Fibroblast of the conjunctiva (primary cell): Measurements from ENCODE around the gene NCAN.
"Not testable (repeated sequence)": the region's sequence is repeated elsewhere in the genome, so short reads cannot be mapped to it uniquely, and the experiment has no call there.

Source experiments
- DNase-seq: peaks from one replicate; pipeline ENCODE4 v3.0.0-alpha.2; 2010; ENCODE audit warnings: low read depth

NCAN gene

DNA sequence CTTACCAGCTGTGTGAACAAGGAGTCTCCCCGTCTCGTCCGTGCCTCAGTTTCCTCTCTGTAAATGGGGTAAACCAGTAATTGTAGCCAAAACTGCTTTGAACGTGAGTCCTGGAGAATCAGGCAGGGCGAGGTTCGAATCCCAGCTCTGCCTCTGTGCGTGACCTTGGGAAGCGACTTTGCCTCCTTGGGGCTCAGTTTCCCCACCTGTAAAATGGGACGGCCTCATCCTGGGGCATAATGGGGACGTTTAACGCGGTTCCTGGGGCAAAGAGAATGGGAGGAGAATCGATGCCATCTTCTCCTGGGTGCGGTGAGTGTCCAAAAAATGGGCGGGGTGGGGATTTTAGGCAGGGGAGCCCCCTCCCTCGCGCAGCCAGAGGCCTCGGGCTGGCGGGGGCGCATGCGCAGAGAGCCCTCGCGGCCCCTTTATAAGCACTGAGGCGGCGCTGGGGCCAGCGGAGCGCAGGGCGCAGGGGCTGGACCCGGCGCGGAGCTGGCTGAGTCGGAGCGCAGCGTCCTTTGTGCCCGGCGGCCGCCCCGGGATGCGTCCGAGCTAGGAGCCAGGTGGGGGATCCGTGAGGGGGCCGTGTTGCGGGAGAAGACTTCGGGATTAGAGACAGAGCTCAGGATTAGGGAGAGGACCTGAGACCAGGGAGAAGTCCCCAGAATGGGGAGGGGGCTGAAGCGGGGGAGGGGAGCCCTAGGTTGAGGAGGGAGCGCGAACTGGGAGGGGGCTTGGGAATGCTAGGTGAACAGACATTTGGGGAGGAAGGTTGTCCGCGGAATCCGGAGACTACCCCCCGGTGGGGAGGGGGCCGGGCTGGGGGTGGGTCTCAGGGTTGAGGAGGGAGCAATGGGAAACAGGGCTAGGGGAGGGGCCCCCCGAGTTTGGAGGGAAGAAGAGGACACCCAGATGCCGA, at the start of gene NCAN:
NCAN (plus strand) TSS at position 460 of the 922 bp plus-strand sequence. CDS start 4,996 bp downstream, outside the sequence.
- DNase-seq, result no peak

DNA sequence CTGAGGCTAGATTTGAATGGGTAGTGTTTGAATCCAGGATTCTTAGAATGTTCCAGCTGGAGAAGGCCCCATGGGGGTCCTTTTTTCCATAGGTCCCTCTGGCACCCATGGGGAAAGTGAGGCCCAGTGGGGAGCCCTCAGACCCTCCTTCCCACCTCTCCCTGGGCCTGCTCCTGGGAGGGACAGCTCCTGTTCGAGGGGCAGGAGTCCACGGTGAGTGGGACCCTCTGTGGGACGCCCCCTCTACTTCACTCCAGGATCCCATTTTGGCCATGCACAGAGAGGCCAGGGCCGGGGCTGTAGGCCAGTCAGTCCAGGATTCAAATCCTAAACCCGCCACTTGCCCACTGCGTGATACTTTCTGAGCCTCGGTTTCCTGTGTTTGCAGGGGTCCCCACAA, 49.3 kb upstream of the NCAN start:
- DNase-seq, result no peak

DNA sequence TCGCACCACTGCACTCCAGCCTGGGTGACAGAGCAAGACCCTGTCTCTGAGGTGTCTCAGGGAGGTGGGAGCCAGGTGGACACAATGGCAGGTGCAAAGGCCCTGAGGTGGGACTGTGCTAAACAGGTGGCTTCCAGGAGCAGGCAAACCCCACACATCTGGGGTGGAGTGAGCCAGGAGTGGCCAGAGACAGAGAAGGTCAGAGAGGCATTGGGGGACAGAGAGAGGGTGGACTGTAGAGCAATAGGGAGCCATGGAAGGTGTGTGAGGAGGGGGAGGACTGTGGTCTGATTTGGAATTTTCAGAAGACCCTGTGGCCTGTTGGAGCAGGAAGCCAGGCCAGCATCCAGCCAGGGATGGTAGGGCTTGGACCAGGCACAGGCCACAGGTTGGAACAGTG, 46.4 kb upstream of the NCAN start:
- no peak for DNase-seq

DNA sequence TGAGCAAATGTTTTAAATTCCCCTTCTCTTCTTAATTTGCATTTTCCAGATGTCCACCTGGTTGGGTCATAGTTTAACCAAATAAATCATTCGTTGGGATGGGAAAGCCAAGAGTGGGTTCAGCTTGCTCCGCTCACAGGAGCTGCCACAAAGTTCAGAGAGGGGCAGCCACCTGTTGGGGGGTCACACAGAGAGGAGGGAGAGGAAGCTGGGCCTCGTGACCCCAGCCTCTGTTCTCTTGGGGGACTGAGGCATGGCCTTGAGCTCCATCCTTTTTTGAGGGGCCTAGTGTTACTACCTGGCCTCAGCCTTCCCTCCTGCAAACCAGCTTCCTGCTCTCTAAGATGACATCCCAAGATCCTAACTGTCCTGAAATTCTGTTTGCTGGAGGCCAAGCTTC, 44.1 kb upstream of the NCAN start:
- DNase-seq, result no peak

DNA sequence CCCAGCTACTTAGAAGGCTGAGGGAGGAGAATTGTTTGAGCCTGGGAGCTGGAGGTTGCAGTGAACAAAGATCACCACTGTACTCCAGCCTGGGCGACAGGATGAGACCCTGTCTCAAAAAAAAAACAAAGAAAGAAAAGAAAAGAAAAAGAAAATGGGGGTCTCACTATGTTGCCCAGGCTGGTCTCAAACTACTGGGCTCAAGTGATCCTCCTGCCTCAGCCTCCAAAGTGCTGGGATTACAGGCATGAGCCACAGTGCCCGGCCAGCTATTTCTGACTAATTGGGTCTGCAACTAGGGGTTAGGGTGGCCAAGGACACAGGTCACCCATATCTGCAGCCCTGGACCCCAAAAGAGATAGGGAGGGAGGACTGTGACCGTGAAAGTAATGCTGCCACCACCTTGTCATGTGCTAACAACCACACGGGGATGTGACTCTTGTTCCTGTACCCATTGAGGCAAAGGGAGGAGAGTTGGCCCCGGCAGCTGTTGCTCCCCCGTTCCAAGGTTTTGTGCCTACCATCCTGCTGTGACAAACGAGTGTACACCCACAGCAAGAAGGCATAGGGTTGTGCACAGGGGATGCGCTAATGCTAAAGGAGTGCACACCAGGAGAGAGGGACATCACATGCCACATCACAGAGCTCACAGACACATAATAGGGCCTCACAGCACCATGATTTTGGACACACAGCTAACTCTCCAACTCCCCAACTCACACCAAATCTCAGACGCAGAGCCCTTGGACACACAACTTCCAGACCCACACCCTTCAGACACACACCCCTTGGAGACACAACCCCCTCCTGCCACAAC, 42.3 kb upstream of the NCAN start:
- DNase-seq, result no peak

DNA sequence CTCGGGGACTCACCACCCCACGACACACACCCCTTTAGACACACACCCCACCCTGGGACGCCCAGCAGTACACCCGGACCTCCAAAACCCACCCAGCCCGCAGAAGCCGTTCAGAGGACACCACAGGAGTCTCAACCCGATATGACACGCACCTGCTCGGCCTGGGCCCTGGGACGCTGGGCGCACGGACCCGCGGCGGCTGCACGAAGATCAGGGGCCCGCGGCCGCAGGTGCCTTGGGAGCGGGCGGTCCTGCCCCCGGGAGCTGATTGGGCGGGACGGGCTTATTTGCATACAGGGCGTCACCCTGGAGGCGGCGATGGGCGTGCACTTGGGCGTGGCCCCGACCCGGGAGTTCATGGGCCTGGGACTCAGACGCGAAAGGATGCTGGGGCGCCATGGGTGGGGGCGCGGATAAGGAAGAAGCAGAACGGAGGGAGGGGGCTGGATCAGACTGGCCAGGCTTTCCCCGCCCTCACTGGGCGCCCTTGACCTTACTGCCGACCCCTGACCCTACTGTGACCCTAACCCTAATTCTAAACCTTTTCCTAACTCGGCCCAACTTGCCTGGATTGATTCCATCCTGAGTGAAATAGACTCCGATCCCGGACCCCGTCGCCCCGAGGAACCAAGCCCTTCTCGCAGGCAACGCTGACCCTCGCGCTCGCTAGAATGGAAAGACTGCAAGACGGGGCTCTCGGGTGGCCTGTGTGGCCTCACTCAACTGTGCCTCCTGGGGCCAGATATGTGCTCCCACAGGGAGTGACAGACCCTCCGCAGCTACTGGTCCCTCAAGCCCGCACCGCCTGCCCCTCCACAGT, 41.5 kb upstream of the NCAN start, which contains the start of gene MEF2B:
MEF2B (minus strand) TSS at position 211 of the 820 bp plus-strand sequence. CDS start 19,528 bp downstream, outside the sequence.
- peak; percentile 47 for DNase-seq

DNA sequence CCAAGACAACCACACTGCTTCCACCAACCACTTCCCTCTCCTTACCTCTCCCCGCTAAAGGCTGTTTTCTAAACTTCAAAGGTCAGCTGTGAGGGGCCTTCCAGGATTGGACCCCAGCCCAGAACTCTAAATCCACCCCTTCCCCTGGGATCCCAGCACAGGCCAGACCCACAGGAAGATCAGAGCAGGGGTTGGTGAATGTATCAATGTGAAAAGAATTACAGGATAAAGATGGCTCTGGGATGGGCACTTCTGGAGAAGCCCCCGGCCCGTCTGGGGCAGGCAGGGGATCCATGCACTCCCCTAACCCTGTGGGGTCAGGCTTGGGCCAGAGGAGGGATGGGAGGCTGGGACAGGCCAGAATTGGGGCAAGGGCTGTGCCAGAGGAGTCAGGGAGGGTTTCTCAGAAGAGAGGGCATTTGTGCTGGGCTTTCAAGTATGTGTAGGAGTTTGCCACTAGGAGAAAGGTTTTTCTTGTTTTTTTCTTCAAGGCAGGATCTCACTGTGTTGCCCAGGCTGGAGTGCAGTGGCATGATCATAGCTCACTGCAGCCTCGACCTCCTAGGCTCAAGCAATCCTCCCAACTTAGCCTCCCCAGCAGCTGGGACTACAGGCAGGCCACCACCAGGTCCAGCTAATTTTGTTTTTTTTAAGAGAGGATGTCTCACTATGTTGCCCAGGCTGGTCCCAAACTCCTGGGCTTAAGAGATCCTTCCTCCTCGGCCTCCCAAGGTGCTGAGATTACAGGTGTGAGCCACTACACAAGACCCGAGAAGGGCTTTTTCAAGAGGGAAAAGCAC, 40.7 kb upstream of the NCAN start:
- peak; percentile 63 for DNase-seq

DNA sequence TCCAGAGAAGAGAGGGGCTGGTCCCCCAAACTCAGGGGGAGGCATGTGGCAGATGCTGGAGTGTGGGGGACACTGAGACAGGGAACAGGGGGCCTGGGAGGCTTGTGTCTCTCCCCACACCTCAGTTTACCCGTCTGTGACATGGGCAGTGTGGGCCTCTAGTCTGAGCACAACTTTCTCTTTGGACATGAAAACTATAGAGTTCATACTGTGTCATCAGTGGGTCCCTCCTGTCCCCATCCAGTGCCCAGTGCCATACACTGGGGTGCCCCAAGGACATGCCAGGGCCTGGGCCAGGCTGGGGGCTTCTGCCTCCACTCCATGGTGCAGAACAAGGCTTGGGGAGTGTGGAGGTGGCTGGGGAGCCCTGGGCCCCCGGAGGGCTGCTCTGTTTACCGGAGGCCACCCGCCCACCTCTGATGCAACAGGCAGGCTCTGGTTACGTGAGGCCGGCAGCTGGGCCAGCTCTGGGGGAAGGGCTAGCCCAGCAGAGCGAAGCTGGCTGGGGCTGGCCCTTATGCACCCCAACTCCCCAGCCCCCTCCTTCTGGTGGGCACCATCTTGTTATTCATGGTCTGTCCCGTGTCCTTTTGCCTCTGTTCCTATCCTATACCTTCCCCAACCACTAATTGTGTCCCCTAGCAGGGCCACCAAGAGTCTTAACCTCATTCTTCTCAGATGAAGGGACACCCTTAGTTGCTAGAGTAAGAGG, 39.8 kb upstream of the NCAN start:
- DNase-seq, result peak; percentile 71

DNA sequence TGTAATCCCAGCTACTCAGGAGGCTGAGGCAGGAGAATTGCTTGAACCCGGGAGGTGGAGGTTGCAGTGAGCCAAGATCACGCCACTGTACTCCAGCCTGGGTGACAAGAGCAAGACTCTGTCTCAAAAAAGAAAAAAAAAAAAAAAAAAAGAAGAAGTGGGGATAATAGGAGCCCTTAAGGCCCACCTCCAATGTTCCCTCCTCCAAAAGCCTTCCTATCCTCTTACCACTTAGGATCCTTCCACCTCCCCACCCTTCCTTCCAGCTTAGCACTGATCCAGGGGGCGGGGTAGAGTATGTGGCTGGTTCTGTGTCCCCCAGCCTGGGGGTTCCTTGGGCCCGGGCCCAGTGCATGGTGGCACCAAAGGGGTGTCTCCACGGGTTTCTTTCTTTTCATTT, 38.5 kb upstream of the NCAN start:
- DNase-seq, result not testable (repeated sequence)

DNA sequence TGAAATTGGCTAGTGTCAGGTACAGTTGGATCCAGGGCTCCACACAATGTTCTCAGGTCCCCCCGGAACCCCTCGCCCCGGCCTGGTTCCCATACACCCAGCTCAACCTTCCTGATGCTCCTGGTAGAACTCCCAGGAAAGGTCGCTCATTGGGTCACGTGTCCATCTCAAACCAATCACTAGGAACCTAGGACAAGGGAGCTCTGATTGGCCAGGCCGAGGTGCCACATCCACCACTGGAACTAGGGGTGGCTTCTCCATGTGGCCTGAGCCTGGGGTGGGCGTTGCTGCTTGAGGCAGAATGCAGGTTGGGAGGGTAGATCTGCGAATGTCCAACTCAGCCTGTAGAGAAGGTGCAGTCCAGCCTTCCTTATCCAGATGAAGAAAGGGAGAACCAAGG, 34.8 kb upstream of the NCAN start:
- no peak for DNase-seq

DNA sequence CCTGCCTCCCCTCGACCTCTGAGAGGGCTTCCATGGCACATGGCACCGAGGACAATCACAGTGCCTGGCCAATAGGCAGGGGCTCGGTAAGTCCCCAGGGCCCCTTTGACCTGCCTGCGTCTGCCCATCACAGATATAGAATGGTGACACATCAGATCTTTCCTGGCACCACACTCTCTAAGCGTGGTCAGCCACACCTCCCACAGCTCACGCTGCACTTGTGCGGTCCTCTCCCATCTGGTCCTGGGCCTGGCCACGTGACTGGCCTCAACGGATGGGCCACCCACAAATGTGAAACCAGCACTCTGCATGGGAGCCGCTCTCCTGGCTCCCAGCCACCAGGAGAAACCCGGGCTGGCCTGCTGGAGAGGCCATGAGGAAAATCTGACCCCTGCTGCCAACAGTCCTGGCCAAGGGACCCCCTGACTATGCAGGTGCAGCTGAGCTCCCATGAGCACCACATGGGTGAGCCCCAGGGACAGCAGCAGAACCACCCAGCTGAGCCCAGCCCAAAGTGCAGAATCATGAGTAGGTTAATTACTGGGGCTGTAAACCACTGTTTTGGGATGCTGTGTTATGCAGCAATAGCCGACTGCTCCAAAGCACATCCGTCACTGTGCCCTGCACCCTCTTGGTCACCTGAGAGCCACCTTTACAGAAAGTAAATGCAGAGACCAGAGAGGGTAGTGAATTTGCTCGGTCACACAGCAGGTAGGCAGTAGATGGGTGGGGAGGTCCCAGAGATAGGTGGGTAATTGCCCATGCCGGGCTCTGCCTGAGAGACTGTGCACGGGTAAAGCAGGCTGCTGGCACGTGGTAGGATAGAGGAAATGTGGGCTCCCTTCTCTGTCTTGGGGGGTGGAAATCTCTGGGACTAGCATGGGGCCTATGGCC, 32.0 kb upstream of the NCAN start:
- DNase-seq, result no peak

DNA sequence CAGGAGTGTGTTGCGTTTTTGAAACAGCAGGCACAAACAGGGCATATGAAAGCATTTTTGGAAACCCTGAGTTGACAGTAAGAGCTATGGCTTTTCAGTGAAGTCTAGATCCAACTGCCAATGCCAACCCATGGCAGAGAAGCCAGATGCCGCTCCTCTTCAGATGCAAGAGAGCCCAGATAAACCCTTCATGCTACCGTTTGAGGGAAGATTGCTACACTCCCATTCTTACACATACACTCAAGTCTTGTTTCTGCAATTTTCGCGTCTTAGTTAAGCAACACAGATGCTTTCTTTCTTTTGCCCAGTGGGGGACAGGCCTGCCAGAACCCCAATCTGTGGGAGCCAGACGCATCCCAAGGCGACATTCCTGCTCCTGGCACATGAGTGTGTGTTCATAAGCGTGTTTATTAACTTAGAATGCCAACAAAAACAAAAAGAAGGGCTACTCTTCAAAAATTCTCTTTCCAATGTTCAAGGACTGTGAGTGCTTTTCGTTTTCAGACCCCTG, 30.2 kb upstream of the NCAN start:
- DNase-seq, result no peak

DNA sequence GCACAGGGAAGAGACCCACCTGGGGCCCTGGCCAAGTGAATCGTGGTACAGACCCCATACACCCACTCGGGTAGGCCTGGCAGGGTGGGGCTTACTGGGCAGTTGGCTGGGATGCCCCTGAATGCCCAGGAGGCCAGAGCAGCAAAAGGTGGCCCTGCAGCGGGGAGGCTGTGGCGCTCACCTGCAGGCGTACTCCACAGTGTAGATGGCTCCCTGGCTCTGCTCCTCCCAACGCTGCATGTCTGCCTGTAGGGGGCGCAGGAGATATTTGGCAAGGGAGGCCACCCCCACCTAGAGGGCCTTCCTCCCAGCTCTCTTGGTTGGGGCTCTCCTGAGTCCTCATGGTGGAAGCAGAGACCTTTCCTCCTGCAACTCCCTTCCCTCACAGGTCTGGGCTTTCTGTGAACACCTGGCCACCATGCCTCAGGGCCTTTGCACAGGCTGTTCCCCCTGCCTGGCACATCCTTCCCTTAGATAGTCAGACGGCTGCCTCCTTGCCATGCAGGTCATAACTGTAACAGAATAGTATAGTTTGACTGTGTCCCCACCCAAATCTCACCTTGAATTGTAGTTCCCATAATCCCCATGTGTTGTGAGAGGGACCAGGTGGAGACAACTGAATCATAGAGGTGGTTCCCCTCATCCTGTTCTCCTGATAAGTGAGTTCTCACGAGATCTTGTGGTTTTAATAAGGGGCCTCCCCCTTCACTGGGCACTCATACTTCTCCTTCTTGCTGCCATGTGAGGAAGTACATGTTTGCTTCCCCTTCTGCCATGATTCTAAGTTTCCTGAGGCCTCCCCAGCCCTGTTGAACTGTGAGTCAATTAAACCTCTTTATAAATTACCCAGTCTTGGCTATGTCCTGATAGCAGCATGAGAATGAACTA, 25.7 kb upstream of the NCAN start:
- DNase-seq, result no peak

DNA sequence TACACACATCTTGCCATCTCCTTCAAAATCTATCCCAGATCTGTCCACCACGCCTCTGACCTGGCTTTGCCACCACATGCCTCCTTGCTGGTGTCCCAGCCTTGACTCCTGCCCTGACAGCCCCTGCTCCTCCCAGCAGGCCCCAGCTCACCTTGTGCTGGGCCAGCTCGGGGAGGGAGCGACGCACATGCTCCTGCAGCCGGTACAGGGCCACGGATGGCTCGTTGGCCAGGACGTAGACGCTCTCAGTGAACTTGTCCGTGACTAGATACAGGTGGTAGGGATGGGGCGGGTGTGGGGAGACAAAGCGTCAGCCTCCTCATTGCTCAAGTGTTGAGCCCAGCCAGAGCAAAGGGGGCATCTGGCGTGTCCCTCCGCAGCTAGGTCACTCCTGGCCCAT, 25.0 kb upstream of the NCAN start:
- DNase-seq, result no peak

DNA sequence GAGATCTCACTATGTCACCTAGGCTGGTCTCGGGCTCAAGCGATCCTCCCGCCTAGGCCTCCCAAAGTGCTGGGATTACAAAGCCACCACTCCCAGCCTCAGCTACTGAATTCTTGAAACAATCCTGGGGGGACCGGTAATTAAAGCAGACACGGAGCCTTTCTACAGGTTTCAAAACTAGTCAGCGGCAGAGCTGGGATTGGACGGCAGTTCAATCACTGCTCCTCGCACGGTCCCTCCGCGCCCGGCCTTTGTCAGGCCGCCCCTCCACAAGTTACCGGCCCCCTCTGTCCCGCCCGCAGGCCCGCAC, 20.0 kb upstream of the NCAN start:
- DNase-seq, result no peak

DNA sequence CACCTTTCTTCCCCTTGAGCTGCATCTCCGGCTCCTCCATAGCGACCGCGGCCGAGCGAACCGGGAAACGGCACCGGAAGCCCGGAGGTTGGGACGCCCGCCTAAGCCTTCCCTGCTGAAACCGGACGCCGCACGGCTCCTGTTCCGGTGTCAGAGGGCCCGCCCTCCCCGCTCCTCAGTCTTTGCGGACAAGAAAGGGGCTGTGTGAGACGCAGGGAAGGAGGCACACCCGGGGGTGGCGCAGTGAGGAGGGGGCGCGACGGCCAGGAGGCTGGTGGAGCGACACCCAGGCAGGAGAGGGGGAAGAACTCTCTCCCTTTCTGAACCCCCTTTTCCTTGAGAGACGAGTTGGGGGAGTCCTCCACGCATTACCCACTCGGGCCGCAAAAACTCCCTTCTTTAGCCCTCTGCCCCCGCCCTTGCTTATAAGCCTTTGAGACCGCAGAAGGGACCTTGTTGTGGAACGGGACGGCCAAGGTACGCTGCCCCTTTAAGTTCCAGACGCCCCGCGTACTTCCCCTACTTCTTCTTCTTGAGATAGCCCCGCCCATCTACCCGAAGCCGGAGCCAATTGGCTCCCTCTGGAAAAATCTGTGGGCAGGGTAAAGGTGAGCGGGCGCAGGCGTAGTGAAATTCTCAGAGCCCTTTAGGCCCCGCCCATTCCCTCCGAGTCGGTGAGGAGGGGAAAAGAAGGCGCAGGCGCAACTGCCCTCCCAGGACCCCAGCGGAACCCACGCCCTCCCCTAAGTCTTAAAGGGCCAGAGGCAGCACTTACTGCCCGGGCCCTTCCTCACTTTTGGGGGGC, 19.5 kb upstream of the NCAN start, which contains the start of the genes BORCS8 and RFXANK:
BORCS8 (minus strand) TSS at position 75 of the 805 bp plus-strand sequence; CDS start at position 40, 35 bp downstream.
RFXANK (plus strand) TSS at position 181 of the 805 bp plus-strand sequence. CDS start 1,689 bp downstream, outside the sequence.
- peak; percentile 98 for DNase-seq

DNA sequence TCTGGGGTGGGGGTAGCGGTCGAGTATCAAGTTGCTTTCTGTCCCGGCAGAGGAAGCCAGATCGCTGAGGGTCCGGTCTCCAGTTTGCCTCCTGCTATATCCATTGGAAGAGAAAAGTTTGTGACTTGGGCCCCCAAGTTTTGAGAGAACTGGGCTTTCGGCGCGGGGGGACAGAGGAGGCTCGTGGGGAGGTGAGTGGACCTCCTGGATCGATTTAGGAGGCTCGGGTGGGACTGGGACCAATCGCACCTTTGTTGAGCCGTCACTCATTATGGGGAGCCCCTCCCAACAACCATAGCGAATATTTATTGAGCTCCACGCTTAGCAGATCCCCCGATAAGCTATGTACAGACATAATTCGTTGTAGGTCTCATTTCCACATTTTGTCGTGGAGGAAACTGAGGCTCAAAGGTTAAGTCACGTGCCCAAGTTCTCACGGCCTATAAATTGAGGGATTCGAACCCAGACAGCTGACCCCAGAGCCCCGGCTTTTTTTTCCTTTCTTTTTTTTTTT, 18.8 kb upstream of the NCAN start:
- DNase-seq, result no peak
